SK-N-SH (cell line): ENCODE results near the gene MAD1L1. TPM values are rescaled to one million over a fixed set of nuclear protein-coding genes. Genes with fewer than 3 reads are reported as not detected.

Experiments
- CTCF ChIA-PET: fragments of 300-600, 350-600 bp; formaldehyde crosslinking; extraction: SDS; loops from one replicate; lab custom pipeline; 2021; lab: Yijun Ruan, JAX
- POLR2A ChIA-PET: fragments of 350-600 bp; sonication (Branson Sonifier 250); formaldehyde crosslinking; extraction: SDS; loops from one replicate; lab custom pipeline; 2020; ENCODE audit warnings: antibody characterized with exemption, inconsistent platforms; lab: Yijun Ruan, JAX
- DNase-seq: peaks from one replicate; pipeline ENCODE4 v3.0.0; 2012
- H2AFZ ChIP-seq: fragments of 200-600 bp; sonication (generic); 2 replicates; pipeline ENCODE4 v1.8.1; 2016; ENCODE audit warnings: antibody characterized with exemption, mild to moderate bottlenecking, low read depth
- H3F3A ChIP-seq: fragments of 200-600 bp; sonication (generic); replicated peaks from 2 replicates; pipeline ENCODE3; 2016; ENCODE audit warnings: antibody characterized with exemption, mild to moderate bottlenecking; ENCODE audit not compliant: insufficient read depth
- H3K27ac ChIP-seq, 2 experiments: fragments of 200-500 bp in 1 of 2; fragments of 200-600 bp in 1 of 2; sonication (Bioruptor generic) in 1 of 2; sonication (generic), shearing (Covaris generic) in 1 of 2; 2 replicates each; pipeline versions ENCODE4 v1.5.1 to v1.6.1; 2014 to 2016; ENCODE audit warnings: low read depth in 2 of 2, inconsistent platforms in 1 of 2, low read length in 1 of 2, mild to moderate bottlenecking in 1 of 2, mixed read lengths in 1 of 2
- H3K27me3 ChIP-seq: fragments of 200-600 bp; sonication (generic), shearing (Covaris generic); 2 replicates; pipeline ENCODE4 v1.6.1; 2016; ENCODE audit warnings: mixed run types; ENCODE audit not compliant: insufficient read depth
- H3K36me3 ChIP-seq, 2 experiments: fragments of 200-500 bp in 1 of 2; fragments of 200-600 bp in 1 of 2; sonication (Bioruptor generic) in 1 of 2; sonication (generic) in 1 of 2; replicated peaks in 1 of 2; 2 replicates each; pipeline versions ENCODE3 to v1.5.1; 2014 to 2016; ENCODE audit warnings: low read length in 1 of 2, mild to moderate bottlenecking in 1 of 2; ENCODE audit not compliant: insufficient read depth in 2 of 2, control insufficient read depth in 1 of 2
- H3K4me1 ChIP-seq, 2 experiments: fragments of 200-500 bp in 1 of 2; fragments of 200-600 bp in 1 of 2; sonication (Bioruptor generic) in 1 of 2; sonication (generic), shearing (Covaris generic) in 1 of 2; 2 replicates each; pipeline versions ENCODE4 v1.5.1 to v1.6.1; 2014 to 2016; ENCODE audit warnings: low read depth in 1 of 2, low read length in 1 of 2, mixed run types in 1 of 2; ENCODE audit not compliant: insufficient read depth in 2 of 2, control insufficient read depth in 1 of 2
- H3K4me2 ChIP-seq: fragments of 200-600 bp; sonication (generic), shearing (Covaris generic); 2 replicates; pipeline ENCODE4 v1.6.1; 2017; ENCODE audit warnings: mixed run types
- H3K4me3 ChIP-seq, 2 experiments: fragments of 200-500 bp in 1 of 2; fragments of 200-600 bp in 1 of 2; sonication (Bioruptor generic) in 1 of 2; sonication (generic), shearing (Covaris generic) in 1 of 2; 2 replicates each; pipeline versions ENCODE4 v1.5.1 to v1.8.1; 2014 to 2016; ENCODE audit warnings: low read depth in 2 of 2, inconsistent platforms in 1 of 2, low read length in 1 of 2, mild to moderate bottlenecking in 1 of 2, mixed read lengths in 1 of 2, moderate library complexity in 1 of 2
- H3K79me2 ChIP-seq: fragments of 200-600 bp; sonication (generic); 2 replicates; pipeline ENCODE4 v1.8.1; 2017; ENCODE audit warnings: mild to moderate bottlenecking; ENCODE audit not compliant: insufficient read depth
- H3K9ac ChIP-seq: fragments of 200-600 bp; sonication (generic); 2 replicates; pipeline ENCODE4 v1.6.1; 2017; ENCODE audit warnings: mixed run types
- H3K9me2 ChIP-seq: fragments of 200-600 bp; sonication (generic); 2 replicates; pipeline ENCODE4 v1.6.1; 2017; ENCODE audit warnings: mixed run types
- H3K9me3 ChIP-seq: fragments of 200-600 bp; sonication (generic); 2 replicates; pipeline ENCODE4 v1.6.1; 2017; ENCODE audit warnings: mixed run types, mild to moderate bottlenecking, moderate library complexity
- H4K20me1 ChIP-seq: fragments of 200-600 bp; sonication (generic); 2 replicates; pipeline ENCODE4 v1.6.1; 2017; ENCODE audit warnings: mild to moderate bottlenecking, mixed run types; ENCODE audit not compliant: insufficient read depth
- CHD2 ChIP-seq: fragments of 150-350 bp; IDR thresholded peaks from 2 replicates; pipeline ENCODE4 v1.6.1; 2018; ENCODE audit warnings: low read length; ENCODE audit not compliant: partially characterized antibody
- CTCF ChIP-seq: fragments of 200-600 bp; sonication (generic); IDR thresholded peaks from 2 replicates; pipeline ENCODE4 v1.6.1; 2017; ENCODE audit warnings: antibody characterized with exemption, mild to moderate bottlenecking, moderate library complexity
- EP300 ChIP-seq, 2 experiments: IDR thresholded peaks; 2 replicates each; pipeline versions ENCODE4 v1.4.0 to v1.6.1; 2012; ENCODE audit warnings: borderline replicate concordance in 1 of 2, low read depth in 1 of 2, low read length in 1 of 2
- MEF2A ChIP-seq: IDR thresholded peaks from 2 replicates; pipeline ENCODE4 v1.4.0; 2012; ENCODE audit warnings: low read depth, borderline replicate concordance
- MXI1 ChIP-seq: IDR thresholded peaks from 2 replicates; pipeline ENCODE4 v1.6.1; 2012; ENCODE audit warnings: mild to moderate bottlenecking, low read depth, low read length, improper control_type of control experiment
- NFIC ChIP-seq: IDR thresholded peaks from 2 replicates; pipeline ENCODE4 v1.4.0; 2012; ENCODE audit warnings: borderline replicate concordance
- POLR2AphosphoS5 ChIP-seq: IDR thresholded peaks from 2 replicates; pipeline ENCODE4 v1.6.1; 2012; ENCODE audit warnings: low read depth, low read length
- RAD21 ChIP-seq: IDR thresholded peaks from 2 replicates; pipeline ENCODE4 v1.6.1; 2012; ENCODE audit warnings: mild to moderate bottlenecking, low read length
- SIN3A ChIP-seq: IDR thresholded peaks from 2 replicates; pipeline ENCODE4 v1.6.1; 2012; ENCODE audit warnings: low read depth, mild to moderate bottlenecking, low read length, moderate library complexity, borderline replicate concordance
- SMC3 ChIP-seq: IDR thresholded peaks from 2 replicates; pipeline ENCODE4 v1.6.1; 2012; ENCODE audit warnings: low read depth, low read length, improper control_type of control experiment
- TCF12 ChIP-seq: IDR thresholded peaks from 2 replicates; pipeline ENCODE4 v1.4.0; 2012
- WGBS: methylation state at CpG from one replicate; pipeline ENCODE4 v1.1.6; 2017; ENCODE audit warnings: low lambda C conversion rate; 5-methylcytosine and 5-hydroxymethylcytosine counted together
- polyA plus RNA-seq, 3 experiments: library from polyadenylated mRNA; depleted of rRNA; stranded (reverse); fragments of >200 nt; gene quantifications; 2 replicates each; pipeline ENCODE4 v1.2.3, GENCODE V29; 2012
- TF ChIP-seq, protein P1 (sequence below): IDR thresholded peaks from 2 replicates; pipeline ENCODE4 v1.4.0; 2012; ENCODE audit warnings: low read depth
- TF ChIP-seq, protein P2 (sequence below): IDR thresholded peaks from 2 replicates; pipeline ENCODE4 v1.4.0; 2012; ENCODE audit warnings: low read depth, borderline replicate concordance

MAD1L1 gene
- polyA plus RNA-seq, 1 of the 3 experiments (the other 2 are of a cell fraction), result 46.2 TPM

DNA sequence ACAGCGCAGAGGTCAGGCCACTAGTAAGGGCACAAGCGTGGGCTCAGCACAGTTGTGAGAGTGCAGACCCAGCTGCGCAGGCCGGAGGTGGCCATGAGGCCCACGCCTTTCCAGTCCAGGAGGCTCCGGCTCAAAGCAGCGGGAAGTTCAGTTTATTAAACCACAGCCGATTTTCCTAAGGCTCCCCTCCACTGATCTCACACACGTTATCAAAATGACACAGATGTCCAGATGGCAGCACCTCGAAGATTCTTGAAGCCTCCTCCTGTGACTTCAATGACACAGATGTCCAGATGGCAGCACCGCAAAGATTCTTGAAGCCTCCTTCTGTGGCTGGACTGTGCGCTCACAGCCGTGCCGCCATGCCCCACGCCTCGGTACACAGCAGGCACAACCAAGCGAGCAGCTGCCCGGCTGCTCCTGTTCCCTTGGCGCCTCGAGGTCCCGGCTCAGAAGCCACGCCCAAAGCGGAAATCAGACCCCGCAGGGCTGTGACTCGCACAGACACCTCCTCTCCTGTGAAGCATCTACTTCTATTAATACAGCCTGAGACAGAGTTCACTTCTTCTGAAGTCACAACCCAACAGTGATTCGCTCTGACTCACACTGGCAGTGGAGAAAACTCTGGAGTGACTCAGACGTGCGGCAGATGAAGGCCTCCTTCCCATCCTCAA lies 122.7 kb downstream of the MAD1L1 start (continued):
- TF ChIP-seq, protein P1, sequence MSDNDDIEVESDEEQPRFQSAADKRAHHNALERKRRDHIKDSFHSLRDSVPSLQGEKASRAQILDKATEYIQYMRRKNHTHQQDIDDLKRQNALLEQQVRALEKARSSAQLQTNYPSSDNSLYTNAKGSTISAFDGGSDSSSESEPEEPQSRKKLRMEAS, result peak; percentile 74
- TF ChIP-seq, protein P2, sequence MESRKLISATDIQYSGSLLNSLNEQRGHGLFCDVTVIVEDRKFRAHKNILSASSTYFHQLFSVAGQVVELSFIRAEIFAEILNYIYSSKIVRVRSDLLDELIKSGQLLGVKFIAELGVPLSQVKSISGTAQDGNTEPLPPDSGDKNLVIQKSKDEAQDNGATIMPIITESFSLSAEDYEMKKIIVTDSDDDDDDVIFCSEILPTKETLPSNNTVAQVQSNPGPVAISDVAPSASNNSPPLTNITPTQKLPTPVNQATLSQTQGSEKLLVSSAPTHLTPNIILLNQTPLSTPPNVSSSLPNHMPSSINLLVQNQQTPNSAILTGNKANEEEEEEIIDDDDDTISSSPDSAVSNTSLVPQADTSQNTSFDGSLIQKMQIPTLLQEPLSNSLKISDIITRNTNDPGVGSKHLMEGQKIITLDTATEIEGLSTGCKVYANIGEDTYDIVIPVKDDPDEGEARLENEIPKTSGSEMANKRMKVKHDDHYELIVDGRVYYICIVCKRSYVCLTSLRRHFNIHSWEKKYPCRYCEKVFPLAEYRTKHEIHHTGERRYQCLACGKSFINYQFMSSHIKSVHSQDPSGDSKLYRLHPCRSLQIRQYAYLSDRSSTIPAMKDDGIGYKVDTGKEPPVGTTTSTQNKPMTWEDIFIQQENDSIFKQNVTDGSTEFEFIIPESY, result no peak

- Histone ChIP-seq H4K20me1 (no peaks in the 10 kb centered on the region), H3K79me2 (no peaks in the 10 kb centered on the region; the same call in 1 of the 2 replicates), H3K9ac (peak overlapping the region; percentile 11; the same call in 1 of the 2 replicates), H3K9me3 (no peaks in the 10 kb centered on the region), H3K4me2 (no peak overlapping the region), H3K36me3 (no peaks in the 10 kb centered on the region), H2AFZ (no peak overlapping the region), H3K4me1 (peaks cover 26 to 84% of the 10 kb centered on the region in 2 experiments), H3K4me3 (no peak overlapping the region), H3K27me3 (no peaks in the 10 kb centered on the region), H3F3A (peaks cover 12% of the 10 kb centered on the region), H3K27ac (peak overlapping the region; percentile 64 to 91), H3K9me2 (no peaks in the 10 kb centered on the region)
- no peak for DNase-seq
- WGBS, result 95% methylated on average over 17 of the region's 20 CpGs
- ChIA-PET POLR2A (no interaction called here), CTCF (interaction anchor here (1.2 to 2.7 kb wide), 4 partner anchors 8 to 297 kb away, joined by 3 to 9 read pairs (median 6); no protein-coding TSS in a partner anchor)
- no peak for TF ChIP-seq RAD21
- no peak for TF ChIP-seq EP300 (IDR thresholded peaks at IDR 0.05; ENCODE audit: borderline replicate concordance in 1 of 2, low read depth in 1 of 2, low read length in 1 of 2)
- TF ChIP-seq NFIC, result no peak
- TF ChIP-seq POLR2AphosphoS5, result no peak
- TF ChIP-seq CTCF, result no peak
- TF ChIP-seq CHD2, result no peak
- TF ChIP-seq MXI1, result no peak
- no peak for TF ChIP-seq TCF12
- TF ChIP-seq MEF2A, result no peak
- no peak for TF ChIP-seq SIN3A
- no peak for TF ChIP-seq SMC3
These were observed 123.4 kb downstream of the MAD1L1 start for GRCh38 chr7:2109251-2109872.
